ENCODE measurements around the gene DNAJC16. TPM values are rescaled to one million over a fixed set of nuclear protein-coding genes. Genes with fewer than 3 reads are reported as not detected.

Gene DNAJC16
- total and polyA plus RNA-seq, 9 of the 15 experiments (the other 6 are each of a cell fraction or from before 2014, with no cell fraction given): 6.9 to 16.8 (median 12.8) TPM

GRCh38 chr1:15526490-15527339 is at the start of gene DNAJC16 (continued):
- TF ChIP-seq ZNF217 (CRISPR knock-in tag; IDR thresholded peaks at IDR 0.05): no peak
- TF ChIP-seq CHCHD3 (CRISPR knock-in tag; IDR thresholded peaks at IDR 0.05): peak; percentile 85; the same call in 1 of the 2 replicates
- TF ChIP-seq ZNF445 (CRISPR knock-in tag; IDR thresholded peaks at IDR 0.05; ENCODE audit: low read depth): no peak
- TF ChIP-seq ZSCAN32 (CRISPR knock-in tag; IDR thresholded peaks at IDR 0.05): no peak
- peak; percentile 82 for TF ChIP-seq HCFC1 (IDR thresholded peaks at IDR 0.05; ENCODE audit: low read depth, low read length)
- TF ChIP-seq ZNF280A (IDR thresholded peaks at IDR 0.05; ENCODE audit: low read depth, partially characterized antibody): no peak
- TF ChIP-seq ZNF668 (CRISPR knock-in tag; IDR thresholded peaks at IDR 0.05): no peak
- no peak for TF ChIP-seq ZFP1 (CRISPR knock-in tag; IDR thresholded peaks at IDR 0.05)
- TF ChIP-seq ZNF830 (CRISPR knock-in tag; IDR thresholded peaks at IDR 0.05): 0 out of 2 replicates have a peak, but pooled peaks have one; percentile 23
- TF ChIP-seq SAFB2 (IDR thresholded peaks at IDR 0.05; ENCODE audit: borderline replicate concordance, low read depth, low read length, severe bottlenecking): no peak
- no peak for TF ChIP-seq THRAP3 (IDR thresholded peaks at IDR 0.05; ENCODE audit: borderline replicate concordance)
- TF ChIP-seq POLR2G (IDR thresholded peaks at IDR 0.05; ENCODE audit: low read depth, low read length): peak; percentile 98
- no peak for TF ChIP-seq ZNF512 (tag; IDR thresholded peaks at IDR 0.05)
- 0 out of 2 replicates have a peak, but pooled peaks have one; percentile 40 for TF ChIP-seq SMARCE1 (IDR thresholded peaks at IDR 0.05)
- TF ChIP-seq ETV1 (tag; conservative IDR thresholded peaks at IDR 0.05; ENCODE audit: low read depth): peak; percentile 44
- TF ChIP-seq NR2C1 (IDR thresholded peaks at IDR 0.05): peak; percentile 88
- TF ChIP-seq NR2C1 (tag; IDR thresholded peaks at IDR 0.05): peak; percentile 87
- 0 out of 2 replicates have a peak, but pooled peaks have one; percentile 5 for TF ChIP-seq MAFK (IDR thresholded peaks at IDR 0.05; ENCODE audit: low read length)
- TF ChIP-seq THRB (CRISPR knock-in tag; conservative IDR thresholded peaks at IDR 0.05): no peak; the same call in 1 of the 2 replicates
- no peak for TF ChIP-seq DLX4 (CRISPR knock-in tag; IDR thresholded peaks at IDR 0.05)
- peak; percentile 68 for TF ChIP-seq NFIC (IDR thresholded peaks at IDR 0.05)
- peak; percentile 79 for TF ChIP-seq RNF2 (IDR thresholded peaks at IDR 0.05)
- peak; percentile 86 for TF ChIP-seq KLF1 (tag; IDR thresholded peaks at IDR 0.05)
- no peak for TF ChIP-seq HMG20A (CRISPR knock-in tag; conservative IDR thresholded peaks at IDR 0.05)

Measured in K562 (cell line).